GM19099 (cell line): ENCODE measurements around the gene THEM5.

Experiments
- POLR2A ChIP-seq: IDR thresholded peaks from 3 replicates; pipeline ENCODE4 v1.6.1; 2011; ENCODE audit warnings: low read depth; ENCODE audit not compliant: insufficient read length; ENCODE audit errors: extremely low read depth

THEM5 gene

GRCh38 chr1:151802372-151802771 lies 51.1 kb downstream of the THEM5 start:
- TF ChIP-seq POLR2A = no peak

GRCh38 chr1:151801846-151802245 lies 51.7 kb downstream of the THEM5 start:
- no peak for TF ChIP-seq POLR2A

DNA sequence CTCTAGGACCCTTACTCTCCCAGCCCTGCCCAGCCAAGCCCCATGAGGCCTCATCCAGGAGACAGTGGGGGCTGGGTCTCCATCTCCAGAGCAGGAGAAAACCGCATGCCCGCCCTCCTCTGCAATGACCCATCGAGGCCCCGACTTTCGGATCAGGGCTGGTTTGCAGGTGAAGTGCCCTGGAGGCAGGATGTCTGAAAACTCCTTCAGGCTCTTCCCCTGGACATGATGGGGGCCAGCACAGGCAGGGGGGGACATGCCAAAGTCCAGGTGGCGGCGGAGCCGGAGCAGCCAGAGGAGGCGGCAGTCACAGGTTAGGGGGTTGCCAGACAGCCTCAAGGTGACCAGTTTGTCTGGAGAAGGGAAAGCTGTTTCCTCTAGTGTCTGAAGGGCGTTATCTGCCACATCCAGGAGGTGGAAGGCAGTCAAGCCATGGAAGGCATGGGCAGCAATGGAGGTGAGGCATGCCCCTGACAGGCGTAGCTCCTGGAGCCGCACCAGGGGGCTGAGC lies 52.1 kb downstream of the THEM5 start:
- no peak for TF ChIP-seq POLR2A

- TF ChIP-seq POLR2A = no peak
Measured at GRCh38 chr1:151800830-151801229, 52.7 kb downstream of the THEM5 start.

- TF ChIP-seq POLR2A = no peak
Measured at GRCh38 chr1:151799179-151800022, 54.1 kb downstream of the THEM5 start.

DNA sequence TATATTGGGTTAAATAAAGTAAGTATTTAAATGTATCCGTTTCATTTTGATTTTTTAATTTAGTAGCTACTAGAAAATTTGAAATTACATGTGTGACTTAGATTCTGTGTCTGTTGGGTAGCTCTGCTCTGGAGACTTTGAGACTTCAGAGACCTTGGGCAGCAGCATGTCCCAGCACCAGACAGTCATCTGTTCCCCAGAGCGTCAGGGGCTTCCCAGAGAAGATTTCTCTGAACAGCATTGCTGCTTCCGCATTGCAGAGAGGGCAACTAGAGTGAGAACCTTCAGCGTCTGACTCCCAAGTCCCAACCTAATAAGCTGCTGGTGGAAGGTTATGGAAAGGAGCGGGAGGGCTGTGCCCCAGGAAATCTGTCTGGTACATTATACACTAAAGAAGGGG lies 54.9 kb downstream of the THEM5 start:
- TF ChIP-seq POLR2A = no peak
